GM19395 (cell line): ENCODE measurements around the gene MCCD1.

ENCODE experiments used
- ATAC-seq: cut with Tn5 transposase; IDR thresholded peaks from one replicate; pipeline ENCODE4 v1.9.1; 2021; ENCODE audit warnings: mild to moderate bottlenecking, moderate library complexity; ENCODE audit not compliant: unreplicated experiment

MCCD1 gene

DNA sequence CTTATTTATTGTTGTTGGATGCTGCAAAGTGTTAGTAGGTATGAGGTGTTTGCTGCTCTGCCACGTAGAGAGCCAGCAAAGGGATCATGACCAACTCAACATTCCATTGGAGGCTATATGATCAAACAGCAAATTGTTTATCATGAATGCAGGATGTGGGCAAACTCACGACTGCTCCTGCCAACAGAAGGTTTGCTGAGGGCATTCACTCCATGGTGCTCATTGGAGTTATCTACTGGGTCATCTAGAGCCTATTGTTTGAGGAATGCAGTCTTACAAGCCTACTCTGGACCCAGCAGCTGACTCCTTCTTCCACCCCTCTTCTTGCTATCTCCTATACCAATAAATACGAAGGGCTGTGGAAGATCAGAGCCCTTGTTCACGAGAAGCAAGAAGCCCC is 18.8 kb upstream of the MCCD1 start:
- no peak for ATAC-seq

DNA sequence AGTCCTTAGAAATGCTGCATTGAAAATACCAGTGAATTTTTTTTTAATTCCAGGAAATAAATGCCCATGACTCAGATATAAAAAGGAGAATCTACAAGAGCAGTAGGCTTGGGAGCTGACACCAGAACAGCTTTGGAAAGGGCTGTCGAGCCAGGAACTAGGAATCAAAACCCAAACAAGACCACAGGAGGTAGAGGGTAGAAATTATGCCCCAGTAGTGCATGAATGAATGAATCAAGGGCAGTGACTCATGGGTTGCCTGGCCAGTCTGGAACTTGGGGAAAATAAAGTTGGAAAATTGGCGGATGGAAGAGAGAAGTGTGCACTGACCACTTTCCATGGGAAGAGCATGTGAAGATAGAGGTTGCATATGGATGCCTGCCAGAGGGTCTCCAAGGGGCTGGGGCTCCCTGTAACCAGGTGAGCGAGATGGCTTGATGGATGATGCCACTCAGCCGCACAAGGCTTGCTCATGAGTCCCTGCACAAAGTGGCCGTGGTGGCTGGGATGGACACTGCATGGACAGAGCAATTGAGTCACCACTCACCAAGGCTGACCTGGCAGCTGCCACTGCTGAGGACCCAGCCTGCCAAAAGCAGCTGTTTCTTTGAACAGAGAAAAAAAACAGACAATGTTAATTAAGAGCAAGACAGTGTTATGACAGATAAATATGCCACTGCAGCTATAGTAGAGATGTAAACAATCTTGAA is 15.2 kb upstream of the MCCD1 start:
- no peak for ATAC-seq

DNA sequence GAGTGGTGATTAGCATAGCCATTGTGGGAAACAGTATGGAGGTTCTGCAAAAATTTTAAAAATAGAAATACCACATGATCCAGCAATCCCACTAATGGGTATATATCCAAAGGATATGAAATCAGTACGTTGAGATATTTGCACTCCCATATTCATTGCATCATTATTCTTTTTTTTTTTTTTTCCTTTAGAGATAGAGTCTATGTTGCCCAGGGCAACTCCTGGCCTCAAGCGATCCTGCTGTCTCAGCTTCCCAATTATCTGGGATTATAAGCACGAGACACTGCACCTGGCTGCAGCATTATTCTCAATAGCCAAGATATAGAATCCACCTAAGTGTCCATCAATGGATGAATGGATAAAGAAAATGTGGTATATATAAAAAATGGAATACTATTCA is 6.9 kb upstream of the MCCD1 start:
- ATAC-seq: no peak

DNA sequence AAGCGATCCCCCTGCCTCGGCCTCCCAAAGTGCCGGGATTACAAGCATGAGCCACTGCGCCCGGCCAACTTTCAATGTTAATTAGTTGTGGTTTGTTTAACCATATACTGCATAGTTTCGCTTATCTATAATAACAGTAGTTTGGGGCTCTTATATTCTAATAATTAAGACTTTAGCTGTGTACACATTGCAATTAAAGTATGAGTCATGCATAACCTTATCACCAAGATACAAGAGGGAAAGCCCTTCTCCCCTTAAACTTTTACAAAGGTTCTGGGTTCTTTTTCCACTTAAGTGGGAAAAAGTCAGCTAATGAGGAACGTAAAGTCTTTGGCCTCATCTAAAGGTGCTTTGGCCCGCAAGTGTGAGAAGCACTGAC is 3.2 kb upstream of the MCCD1 start:
- no peak for ATAC-seq

DNA sequence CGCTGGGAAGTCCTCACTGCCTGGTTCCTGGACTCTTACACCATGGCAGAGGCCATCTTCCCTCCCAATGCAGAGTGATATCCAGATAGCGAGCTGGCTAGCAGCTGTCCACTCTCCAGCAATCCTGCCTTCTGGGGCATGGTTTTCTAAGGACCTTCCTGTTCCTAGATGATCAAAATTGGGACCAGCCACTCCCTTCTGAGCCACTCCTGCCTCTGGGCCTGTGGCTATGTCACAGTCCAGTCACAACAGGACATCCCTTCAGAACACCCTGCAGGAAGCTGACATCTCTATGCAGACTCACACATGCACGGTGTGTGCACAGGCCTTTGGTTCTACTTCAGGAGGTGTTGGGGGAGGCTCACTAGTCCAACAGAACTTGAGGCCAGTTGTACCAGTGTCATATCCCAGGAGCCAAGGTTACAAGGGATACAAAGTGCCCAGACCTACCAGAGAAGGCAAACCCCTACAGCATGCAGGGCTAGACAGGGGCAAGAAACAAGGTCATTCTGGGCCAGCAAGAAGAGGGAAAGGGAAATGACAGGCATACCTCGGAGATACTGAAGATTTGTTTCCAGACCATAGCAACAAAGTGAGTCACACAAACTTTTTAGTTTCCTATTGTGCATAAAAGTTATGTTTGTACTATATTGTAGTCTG is 2.7 kb upstream of the MCCD1 start:
- no peak for ATAC-seq

DNA sequence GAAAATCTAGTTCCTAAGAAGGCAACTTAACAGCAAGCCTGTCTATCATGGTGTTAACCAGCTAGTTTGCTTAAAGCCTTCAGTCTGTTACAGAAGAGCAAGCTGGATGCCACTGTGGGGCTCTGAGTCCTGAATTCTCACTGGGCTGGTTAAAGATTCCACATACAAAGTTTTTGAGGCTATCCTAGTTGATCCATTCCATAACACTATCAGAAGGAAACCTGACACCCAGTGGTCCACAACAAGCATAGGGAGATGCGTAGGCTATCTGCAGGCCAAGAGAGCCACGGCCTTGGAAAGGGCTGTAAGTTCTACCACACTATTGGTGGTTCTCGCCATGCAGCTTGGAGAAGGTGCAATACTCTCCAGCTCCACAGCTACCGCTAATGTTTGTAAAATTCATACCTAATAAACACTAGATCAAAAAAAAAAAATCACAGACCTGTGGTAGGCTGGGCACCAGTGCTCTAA is 420 bp upstream of the MCCD1 start:
- ATAC-seq: no peak

DNA sequence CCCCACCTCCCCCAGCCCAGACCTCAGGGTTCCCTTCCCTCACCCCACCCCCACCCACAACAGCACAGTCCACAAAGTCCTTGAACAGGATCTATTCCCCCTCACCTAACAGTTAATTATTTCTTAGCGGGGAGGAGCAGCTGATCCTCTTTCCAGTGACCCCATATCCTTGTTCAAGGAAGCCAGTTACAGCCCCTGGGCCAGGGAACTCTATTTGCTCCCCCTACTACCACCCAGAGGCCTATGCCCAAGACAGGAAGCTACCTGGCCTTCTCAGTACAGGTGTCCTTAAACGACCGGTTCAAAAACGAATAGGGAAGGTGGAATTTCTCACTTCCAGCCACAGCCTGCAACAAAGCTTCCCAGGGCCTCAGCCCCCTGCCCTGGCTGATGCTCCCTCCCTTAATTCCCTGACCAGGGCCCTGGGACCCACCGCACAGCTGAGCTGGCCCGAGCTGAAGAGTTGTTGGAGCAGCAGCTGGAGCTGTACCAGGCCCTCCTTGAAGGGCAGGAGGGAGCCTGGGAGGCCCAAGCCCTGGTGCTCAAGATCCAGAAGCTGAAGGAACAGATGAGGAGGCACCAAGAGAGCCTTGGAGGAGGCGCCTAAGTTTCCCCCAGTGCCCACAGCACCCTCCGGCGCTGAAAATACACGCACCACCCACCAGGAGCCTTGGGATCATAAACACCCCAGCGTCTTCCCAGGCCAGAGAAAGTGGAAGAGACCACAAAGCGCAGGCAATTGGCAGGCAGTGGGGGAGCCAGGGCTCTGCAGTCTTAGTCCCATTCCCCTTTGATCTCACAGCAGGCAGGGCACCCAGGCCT is 778 bp downstream of the MCCD1 start:
- no peak for ATAC-seq

DNA sequence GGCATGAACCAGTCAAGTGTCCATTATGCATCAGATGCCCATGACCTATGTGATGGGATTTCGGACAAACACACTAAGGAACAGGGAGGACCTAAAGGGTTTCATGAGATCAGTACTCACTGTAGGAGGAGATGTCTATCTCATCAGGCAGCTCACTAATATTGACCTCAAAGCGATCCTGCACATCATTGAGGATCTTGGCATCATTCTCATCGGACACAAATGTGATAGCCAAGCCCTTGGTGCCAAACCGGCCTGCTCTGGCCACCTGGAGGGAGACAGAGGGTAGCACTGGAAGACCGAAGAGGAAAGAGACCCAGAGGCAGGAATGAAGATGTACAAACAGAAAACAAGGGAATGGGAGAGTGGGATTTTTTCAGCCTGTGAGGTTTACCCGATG is 1.9 kb downstream of the MCCD1 start:
- no peak for ATAC-seq

DNA sequence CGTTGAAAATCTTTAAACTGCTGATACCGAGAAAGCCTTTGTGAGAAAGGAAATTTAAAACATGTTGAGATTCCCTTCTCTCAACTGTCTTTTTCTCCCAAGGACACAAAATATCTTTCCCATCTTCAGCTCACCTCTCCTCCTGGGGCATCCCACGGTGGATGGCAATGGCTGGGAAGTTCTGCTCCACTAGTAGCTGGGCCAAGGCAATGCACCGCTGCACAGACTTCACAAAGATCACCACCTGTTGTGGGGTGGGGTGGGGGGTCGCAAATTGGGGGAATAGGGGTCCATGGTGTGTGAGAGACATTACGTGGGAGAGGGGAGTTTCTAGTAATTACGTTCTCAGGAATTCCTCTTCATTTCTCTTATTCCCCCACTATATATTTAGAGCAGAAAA is 2.4 kb downstream of the MCCD1 start:
- ATAC-seq: no peak

DNA sequence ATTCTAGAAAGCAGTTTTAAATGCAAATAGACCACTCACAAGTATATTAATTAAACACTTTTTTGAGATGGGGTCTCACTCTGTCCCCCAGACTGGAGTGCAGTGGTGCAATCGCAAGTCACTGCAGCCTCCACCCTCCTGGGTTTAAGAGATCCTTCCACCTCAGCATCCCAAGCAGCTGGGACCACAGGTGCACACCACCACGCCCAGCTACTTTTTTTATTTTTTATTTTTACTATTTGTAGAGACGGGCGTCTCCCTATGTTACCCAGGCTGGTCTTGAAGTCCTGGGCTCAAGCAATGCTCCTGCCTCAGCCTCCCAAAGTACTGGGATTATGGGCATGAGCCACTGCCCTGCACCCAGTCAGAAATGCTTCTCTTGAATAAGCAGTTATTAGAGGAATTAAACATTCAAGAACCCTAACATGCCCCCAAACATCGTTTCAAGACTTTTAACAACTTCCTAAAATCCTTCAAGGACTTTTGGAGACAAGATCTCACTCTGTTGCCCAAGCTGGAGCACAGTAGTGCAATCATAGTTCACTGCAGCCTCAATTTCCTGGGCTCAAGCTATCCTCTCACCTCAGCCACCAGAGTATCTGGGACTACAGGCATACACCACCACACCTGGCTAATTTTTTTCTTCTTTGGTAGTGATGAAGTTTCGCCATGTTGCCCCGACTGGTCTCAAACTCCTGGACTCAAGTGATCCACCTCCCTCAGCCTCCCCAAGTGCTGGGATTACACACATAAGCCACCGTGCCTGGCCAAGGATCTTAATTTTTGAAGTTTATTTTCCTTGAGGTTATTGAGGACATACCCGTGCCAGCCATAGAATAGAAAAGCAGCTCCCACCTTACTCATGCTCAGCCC is 3.2 kb downstream of the MCCD1 start:
- no peak for ATAC-seq

DNA sequence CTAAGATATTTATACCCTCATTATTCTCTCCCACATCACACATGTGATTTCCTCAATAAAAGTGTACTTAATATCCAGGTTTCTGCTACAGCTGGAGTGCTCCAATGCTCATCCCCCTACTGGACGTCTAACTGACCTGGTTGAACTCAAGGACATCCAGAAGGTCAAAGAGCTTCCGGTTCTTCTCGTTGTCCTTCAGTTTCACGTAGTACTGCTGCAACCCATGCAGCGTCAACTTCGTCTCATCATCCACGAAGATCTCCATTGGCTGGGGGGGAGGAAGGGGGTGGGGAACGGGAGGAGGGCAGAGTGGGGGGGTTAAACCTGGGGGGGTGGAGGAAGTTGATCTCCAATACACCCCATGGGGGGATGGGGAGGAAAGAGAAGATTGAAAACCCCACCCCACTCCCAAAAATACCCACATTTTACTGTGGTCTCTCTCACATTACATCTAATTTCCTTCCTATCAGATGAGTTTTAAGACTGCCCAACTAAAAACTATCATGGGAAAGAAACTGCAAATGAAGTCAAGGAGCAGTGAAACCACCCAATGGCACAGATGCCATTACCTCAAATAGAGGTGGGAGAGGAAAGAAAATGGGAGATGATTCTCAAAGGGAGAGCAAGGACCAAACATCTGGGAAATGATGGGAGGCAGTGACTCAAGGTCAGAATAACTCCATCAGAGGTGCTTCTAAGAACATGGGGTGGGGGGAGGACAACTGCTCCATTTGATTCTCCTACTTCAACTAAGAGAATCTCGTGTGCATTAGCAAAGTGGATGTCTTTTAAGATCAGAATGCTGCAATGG is 4.1 kb downstream of the MCCD1 start:
- ATAC-seq: no peak

DNA sequence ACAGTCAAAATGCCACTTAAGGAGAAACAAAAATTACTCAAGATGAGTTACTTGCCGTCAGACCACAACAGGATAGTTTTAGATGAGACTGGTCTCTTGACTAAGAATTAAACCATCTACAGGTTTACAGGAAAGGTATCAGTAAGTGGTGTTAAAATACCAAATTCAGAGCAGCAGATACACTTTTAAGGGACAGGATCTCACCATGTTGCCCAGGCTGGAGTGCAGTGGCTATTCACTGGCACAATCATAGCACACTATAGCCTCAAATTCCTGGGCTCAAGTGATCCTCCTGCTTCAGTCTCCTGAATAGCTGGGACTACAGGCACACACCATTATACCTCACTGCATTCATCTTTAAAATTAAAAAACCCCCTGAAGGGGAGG is 4.7 kb downstream of the MCCD1 start:
- ATAC-seq: no peak

DNA sequence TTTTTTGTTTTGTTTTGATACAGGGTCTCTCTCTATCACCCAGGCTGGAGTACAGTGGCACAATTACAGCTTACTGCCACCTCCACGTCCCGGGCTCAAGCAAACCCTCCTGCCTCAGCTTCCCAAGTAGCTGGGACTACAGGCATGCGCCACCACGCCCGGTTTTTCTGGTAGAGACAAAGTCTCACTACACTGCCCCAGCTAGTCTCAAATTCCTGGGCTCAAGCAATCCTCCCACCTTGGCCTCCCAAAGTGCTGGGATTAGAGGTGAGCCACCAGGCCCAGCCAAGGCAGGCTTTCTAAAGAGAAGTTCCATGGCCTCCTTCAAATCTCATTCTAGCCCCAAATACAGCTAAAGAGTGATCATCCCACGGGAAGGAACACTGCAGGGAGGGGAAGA is 5.2 kb downstream of the MCCD1 start:
- ATAC-seq: no peak

DNA sequence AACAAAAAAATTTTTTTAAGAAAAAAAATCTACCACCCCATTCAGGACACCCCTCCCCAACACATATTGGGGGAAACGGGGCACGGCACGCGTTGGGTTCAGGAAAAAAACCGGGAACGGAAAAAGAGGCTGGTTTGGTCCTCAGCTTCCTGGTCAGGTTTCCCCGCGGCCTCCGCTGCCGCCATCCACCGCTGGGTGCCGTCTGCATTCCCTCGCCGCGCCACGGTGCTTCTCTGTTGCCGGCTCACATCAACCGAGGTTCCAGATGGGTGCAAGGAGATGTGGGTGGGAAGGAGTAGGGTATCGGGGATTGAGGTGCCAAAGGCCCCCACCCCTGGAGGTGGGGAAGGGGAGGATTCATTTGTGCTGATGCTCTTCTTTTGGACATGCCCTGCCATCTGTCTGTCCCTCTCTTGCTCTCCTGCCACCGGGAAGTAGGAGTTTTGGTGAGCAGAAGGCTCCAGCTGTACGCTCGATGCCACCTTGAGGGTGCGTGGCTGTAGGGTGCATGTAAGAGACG is 5.8 kb downstream of the MCCD1 start:
- no peak for ATAC-seq

DNA sequence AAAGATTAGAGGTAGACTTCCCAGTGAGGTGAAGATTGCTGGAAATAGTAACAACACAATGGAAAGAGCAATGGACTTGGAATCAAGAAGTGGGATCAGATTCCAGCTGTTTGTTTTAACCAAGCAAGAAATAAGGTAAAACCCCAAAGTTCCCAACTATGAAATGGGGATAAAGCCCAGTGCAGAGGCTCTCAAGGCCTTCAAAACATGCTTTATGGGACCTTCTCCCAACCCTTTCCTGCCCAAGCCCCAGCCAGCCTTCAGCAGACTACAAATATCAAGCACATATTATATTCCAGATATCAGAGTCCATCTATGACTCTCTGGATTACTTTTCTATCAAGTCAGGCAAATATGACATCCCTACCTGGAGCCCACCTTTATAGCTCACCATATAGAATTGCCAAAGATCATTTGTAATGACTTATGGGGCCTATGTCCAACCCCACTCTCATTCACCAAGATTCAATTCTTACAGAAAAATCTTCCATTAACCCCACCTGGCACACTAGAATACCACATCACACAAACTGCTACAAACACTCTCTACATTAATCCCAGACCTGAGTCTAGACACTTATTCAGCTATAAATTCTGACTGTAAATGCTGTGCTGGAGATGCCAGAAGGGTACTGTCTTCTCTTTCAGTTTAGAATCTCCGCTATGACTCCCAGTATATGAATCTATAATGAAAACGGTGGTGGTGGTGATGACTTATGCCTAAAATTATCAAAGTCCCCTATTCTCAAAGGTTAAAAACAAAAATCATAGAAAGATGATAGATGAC is 7.0 kb downstream of the MCCD1 start:
- no peak for ATAC-seq

DNA sequence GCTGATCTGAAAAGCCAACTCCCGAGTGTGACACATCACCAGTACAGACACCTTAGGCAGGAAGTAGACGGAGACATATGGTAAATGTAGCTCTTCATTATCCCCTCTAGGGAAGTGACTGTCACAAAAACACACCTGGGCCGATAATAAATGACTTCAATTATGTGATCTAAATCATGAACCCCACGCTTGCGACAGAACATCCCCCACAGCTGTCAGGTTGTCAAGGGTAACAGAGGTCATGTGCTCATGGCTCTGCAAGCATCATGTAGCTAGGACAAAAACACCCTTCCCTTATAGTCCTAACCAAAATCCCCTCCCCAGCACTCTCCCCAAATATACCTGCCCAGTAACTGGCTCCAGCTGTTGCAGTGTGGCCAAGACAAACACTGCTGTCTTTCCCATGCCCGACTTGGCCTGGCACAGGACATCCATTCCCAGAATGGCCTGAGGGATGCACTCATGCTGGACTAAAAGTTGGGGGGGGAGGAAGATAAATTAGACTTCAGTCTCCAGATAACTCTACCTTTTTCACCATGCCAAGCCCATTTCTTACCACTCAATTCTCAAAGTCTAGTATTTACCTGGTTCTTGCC is 10.1 kb downstream of the MCCD1 start:
- no peak for ATAC-seq

DNA sequence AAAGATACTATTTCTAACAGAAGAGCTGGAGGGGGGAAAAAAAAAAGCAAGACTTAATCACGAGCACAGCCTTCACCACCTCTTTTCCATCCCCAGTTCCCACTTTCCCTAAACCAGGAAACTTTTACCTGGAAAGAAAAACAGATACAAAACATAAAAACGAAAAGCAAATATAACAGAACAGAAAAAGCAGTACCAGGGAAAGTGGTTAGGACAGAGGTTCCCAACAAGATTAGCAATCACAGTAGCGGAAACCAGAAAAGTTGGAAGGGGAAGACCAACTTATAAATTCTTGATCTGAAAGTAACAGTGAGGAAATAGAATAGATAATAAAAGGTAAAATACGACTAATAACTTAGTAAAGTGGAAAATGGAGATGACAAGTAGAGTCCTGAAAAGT is 11.9 kb downstream of the MCCD1 start:
- ATAC-seq: no peak

DNA sequence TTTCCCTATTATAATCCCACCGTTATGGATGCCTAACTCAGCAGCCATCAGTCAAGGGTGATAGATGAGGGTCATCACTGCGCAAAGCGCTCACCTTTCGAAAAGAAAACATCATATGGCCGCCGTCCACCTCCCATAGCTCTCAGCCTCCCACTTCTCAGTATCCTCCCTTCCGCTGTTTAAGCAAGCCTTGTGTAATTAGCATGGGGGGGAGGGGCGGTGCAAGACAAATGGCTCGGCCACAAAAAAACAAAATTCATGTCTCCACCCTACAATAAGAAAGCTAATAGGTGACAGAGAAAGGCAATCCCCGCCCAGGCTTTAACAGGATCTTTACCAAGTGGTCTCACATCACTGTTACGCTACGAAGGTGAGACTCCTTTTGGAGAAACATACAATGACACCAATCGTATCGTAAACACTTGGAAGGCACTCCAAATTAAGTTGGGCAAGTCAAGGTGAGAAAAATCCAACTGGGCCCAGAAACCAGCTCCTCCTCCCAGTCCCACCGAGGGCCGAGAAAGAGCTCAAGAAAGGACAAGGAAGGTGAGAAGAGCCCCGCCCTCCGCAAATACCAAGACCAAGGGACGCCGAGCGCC is 12.4 kb downstream of the MCCD1 start:
- ATAC-seq: no peak
